SK-N-DZ (cell line): Measurements from ENCODE around the gene PLXNA4.

Source experiments
- DNase-seq: peaks from one replicate; pipeline ENCODE4 v3.0.0-alpha.2; 2015; ENCODE audit warnings: low spot score

The PLXNA4 gene

GRCh38 chr7:132248841-132249240, 327.4 kb downstream of the PLXNA4 start:
- DNase-seq, result no peak

DNA sequence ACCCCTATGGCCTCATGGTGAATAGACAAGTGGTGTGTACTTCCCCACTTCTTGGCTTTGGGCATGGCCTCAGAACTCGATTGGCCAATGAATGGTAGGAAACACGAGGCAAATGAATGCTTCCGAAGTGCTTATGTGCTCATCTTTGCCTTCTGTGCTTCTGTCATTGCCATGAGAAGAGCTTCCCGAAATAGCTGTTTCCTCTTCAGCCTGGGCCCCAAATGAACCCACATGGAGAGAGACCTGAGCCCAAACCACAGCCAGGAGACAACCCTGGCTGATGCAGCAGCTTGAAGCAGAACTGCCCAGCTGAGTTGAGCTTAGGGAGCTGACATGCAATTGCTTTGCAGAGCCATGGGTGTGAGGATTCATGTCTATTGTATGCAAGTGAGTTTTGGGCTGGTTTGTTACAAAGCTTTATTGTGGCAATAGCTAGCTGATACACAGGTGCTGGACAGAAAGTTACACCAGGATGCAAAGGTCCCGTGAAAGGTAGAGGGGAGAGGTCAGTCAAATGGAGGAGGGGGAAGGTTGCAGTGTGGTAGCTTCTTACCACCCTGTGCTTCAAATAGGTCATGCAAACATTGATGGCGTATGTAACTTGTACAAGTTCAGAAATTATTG, 328.2 kb downstream of the PLXNA4 start:
- DNase-seq, result no peak

DNA sequence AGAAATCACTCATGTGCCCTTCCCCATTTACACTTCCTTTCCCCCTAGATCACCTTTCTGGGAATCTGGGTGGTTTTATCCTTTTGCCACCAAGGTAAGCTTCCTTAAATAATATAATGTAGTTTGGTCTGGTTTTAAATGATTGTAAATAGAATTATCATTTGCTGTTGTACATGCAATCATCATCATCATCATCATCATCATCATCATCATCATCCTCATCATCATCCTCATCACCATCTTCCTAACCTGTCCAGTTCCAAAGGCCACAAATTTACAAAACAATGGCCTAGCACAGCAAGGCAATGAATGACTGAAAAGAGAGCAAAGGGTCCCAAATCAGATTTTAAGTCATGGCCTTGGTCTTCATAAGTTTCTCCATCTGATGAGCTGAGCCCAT, 329.7 kb downstream of the PLXNA4 start:
- DNase-seq, result no peak

DNA sequence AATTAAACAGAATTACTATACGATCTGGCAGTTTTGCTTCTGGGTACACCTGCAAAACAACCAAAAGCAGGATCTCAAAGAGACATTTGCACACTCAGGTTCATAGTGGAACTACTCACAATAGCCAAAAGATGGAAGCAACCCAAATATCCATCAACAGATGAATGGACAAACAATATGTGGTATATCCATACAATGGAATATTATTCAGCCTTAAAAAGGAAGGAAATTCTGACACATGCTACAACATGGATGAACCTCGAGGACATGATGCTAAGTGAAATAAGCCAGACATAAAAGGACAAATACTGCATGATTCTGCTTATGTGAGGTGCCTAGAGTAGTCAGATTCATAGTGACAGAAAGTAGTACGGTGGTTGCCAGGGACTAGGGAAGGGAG, 330.7 kb downstream of the PLXNA4 start:
- no peak for DNase-seq

DNA sequence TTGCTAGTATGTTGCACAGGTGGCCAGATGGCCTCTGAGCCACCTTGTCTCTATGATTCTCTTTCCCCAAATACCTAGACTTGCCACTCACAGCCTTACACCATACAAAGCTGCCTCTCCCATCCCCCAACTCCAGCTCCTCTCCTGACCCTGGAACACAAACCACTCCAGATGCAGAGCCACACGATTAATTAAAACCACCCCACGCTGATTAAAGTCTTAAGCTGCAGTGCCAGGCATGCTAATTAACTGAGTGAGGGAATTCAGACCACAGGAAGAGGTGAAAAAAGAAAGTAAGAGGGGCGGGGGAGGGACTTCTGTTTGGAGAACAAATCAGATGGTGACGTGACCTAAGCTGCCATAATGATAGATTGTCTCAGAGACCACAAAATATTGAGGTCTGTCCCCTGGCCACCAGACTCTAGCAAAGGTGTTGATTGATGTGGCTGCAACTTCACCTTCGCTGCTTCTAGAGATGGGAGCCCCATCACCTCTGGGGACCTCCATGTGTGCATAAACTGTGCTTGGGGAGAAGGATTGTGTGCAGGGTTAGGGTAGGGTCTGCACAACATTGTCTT, 331.3 kb downstream of the PLXNA4 start:
- DNase-seq, result no peak

- DNase-seq, result no peak
These were observed 332.8 kb downstream of the PLXNA4 start for GRCh38 chr7:132243463-132243862.

- no peak for DNase-seq
These were observed 333.2 kb downstream of the PLXNA4 start for GRCh38 chr7:132243051-132243450.

DNA sequence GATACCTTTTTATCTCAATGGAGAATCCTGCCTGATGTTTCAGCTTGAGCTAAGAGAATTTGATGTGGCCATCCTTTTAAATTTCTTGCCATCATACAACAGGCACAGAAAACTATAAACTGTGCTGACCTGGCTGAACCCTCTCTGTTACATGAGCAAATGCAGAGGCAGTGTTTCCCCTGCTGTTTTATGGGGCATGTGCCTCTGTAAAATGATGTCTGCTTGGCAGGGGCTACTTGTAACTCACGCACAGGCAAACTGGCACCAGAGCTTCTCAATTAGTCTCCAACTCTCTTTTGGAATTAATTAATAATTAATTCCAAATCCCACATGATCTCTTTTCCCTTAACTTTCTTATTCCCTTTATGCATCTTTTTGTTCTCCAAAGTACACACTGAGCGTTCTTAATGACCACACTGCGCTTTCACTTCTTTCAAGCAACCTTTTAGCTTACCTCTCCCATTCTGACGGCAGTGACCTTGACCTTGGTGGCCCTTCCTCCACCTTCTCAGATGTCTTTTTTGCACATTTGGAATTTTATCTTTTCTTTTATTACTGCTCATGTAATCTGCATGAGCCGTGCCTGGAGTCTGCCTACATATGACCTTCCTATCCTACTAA, 334.0 kb downstream of the PLXNA4 start:
- DNase-seq, result no peak

DNA sequence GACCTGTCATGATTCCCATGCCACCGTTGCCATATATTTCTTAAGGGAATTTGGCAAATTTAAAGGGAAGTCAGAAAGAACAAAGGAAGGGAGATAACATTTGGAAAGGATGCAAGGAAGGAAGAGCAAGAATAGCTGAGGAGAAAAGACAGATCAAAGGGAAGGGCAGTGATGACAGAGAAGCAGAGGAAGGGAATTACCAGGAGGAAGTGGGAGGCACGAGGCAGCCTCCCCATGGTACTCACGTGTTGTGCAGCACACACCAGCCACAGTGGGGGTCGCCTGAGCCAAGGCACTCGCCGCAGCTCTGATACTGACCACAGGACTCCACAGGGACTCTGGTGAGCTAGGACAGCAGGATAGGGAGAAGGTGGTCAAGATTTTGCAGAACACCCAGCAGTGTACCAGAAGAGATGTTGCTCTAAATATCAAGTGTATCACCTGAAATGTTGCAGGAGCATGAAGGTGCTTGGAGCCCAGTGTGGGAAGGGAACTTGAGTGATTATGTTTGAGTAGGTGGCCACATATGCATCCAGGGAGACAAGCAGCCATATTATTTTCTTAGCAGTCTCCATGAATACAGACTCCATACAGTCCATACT, 335.3 kb downstream of the PLXNA4 start:
- DNase-seq, result no peak

DNA sequence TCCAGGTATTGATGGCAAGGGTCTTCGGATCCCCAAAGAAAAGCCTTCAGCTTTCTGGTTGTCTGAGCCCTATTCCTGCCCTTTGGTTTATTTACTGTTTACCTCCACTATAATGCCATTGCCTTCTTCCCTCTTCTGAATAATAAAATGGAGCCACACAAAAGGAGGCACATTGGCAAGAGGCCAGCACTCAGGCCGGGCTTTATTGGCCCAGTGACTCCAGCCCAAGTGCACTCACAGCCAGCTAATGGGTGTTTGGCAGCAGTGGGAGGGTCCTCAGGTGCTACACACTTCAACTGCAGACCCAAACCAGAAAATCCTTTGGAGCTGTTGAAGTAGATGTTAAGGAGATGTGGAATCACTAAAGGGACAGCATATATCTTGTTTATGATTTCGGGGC, 336.0 kb downstream of the PLXNA4 start:
- DNase-seq, result no peak

DNA sequence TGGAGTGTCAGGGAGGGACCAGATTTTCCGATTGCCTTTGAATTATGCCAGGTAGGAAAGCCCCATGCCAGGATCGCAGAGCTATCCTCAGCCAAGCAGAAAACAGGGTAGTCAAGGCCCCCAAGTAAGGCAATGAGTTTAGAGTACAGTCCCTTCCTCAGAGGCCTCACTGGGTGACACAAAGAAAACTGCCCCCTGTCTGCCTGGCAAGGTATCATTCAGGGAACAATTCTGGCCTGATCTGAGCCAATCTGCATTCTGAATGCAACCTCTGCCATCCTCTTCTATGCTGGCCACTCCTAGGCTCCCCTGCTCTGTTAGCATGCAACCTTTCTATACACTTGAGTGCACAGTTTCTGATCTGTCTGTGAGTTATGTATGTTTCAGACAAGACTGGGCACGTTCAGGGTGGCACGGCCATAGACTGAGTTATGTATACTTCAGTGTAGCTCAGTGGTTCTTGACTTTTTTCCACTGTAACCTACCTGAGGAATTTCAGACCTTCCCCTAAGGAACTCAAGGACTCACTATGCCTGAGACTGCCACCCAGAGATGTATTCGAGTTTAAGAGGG, 336.8 kb downstream of the PLXNA4 start:
- no peak for DNase-seq

DNA sequence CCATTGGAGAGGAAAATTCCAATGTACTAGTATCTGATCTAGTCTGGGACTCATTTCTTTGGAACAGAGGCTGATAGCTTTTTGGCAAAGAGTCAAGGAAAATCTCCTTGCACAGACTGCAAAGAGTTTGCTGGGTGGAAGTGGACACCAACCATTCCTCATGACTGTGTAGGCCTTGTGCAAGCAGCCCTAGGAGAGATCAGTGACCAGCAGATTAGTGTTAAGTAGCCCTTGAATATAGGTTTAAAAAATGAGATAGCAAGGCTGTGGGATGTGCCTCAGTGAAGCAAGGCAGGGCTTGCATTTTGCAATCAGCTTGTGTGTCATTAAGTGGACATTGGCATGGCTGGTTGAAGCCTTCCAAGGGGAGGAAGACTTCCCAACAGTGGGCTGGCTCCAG, 341.6 kb downstream of the PLXNA4 start:
- DNase-seq, result no peak

DNA sequence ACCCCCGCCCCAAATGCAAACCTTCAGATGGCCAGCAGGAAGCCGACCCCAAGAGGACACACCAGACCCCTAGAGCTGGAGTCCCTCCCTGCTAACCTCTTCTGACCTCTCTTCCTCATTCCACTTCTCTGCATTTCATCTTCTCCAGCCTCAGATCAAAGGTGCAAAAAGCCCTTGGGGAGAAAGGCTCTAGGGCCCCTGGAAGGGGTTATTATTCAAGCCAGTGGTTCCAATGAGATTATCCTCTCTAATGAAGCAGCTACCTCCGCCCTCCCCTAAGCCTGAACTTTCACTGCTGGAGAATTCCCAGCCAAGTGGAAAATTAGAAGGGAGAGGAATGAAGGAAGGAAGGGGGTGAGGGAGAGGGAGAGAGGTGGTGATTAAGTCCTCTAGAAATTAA, 343.9 kb downstream of the PLXNA4 start:
- no peak for DNase-seq

DNA sequence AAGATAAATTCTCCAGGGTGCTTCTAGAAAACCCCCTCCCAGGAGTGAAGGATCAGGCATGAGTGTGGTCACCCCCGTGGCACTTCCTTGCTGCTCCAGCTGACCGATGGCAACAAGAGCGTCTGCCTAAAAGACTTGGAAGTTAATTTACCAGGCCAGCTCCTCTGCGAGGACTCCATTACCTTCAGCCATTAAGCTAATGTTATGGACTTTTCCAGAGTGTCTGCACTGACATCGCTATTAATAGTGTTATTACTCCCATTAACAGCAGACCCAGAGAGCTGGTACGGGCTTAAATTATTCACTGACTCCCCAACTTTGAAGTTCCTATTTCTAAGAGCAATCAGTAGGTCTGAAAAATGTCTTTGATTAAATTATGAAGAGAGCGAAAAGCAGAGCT, 345.8 kb downstream of the PLXNA4 start:
- DNase-seq, result no peak

DNA sequence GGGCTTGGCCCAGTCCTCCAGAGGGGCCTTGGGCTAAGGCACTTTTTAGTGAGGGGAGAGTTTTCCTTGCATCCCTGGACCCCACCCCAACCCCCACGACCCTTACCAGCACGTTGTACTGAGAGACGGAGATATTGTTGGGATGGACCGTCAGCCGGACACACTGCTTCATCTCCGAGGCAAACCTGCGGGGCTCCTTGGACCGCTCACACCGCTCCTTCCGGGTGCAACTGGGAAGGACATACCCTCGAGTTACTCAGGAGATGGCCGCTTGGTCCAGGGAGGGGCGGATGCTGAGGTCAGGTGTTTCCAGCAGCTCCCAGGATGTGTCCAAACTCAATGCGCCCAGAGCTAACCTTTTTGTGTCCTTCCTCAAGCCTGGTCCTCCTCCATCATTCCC, 348.0 kb downstream of the PLXNA4 start:
- DNase-seq, result no peak

- no peak for DNase-seq
These were observed 349.3 kb downstream of the PLXNA4 start for GRCh38 chr7:132226957-132227290.

DNA sequence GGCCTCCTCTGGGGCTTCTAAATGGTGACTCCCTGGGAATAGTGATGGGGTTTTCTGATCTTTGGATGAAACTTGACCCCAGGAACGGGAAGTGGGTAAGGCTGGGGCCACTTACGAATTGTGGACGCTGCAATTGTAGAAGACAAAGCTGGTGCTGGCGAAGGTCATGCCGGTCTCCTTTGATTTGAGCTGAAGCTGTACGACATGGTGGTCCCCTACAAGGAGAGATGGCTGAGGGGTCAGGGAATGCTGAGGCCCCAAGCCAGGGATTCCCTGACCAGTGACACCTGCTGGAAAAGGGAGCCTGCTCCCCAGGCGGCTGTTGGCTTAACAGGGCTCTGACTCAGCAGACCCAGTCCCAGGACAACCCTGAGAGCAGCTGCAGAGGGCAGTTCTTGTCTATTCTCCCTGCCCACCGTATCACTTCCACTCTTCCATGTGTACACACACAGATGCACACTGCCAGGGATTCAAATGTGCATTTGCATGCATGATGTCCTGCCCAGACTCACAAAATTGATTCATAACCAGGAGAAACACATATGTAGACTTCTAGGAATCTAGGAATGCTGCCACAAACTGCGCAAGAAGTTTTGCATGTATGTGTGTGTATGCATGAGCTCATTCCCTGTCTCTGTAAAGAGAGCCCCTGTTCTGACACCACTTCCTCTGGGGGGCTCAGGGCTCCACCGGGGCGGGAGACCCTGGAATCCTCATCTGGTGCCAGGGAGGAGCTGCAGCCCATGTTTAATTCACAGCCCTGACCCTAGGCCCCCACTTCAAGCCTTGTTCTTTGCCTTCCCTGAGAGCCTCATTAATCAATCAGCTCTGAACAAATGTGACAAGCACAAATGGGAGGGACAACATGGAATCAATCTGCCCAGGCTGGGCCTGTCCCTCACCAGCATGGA, 350.0 kb downstream of the PLXNA4 start:
- peak; percentile 18 for DNase-seq

DNA sequence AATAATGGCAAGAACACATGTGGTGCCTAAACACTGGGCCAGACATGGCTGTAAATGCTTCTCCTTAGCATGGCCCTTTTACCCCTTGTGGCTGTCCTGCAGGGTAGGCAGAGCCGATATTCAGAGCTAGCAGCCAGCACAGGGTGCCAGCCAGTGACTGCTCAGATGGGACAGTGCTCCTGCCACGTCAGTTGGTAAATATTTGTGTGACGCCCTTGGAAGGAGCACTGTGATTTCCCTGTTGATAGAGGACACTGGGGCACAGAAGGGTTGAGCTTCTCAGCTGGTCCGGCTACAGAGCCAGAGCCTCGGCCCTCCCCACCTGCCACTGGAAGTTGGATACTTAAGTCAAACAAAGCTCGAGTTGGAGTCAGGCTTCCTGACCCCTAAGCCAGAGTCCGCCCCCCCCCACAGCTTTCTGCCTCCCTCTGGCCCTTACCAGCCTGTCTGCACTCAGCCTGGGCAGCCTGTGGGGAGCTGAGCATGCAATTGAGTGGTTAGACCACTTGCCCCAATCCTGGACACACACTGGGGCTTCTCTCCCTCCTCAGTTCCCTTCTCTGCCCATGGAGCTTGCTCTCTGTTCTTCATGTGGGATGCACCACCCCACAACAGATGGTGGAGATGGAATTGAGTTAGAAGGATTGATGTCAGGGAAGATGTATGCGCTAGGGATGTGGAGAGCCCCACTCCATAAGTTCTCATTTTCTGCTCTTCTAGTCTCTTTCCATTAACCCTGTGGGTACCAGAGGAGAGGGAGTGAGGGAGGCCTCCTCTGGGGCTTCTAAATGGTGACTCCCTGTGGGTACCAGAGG, 350.8 kb downstream of the PLXNA4 start:
- DNase-seq, result peak; percentile 69

DNA sequence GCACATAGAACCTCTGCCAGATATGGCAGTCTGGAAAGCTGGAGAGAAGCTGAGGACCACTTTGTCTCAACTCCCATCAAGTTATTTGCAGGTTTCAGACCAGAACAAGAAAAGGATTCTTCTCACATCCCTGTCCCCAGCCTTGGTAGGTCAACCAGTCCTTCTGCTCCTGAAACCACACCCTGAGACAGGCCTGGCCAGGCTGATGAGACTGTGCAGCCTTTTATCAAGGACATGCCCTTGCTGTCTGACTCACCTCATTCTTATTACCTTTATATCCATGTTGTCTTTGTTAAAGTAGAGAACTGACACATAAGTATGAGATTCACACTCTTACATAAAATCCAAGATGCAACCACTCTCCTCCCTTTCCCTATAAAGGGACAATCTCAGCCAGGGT, 354.9 kb downstream of the PLXNA4 start:
- DNase-seq, result no peak

DNA sequence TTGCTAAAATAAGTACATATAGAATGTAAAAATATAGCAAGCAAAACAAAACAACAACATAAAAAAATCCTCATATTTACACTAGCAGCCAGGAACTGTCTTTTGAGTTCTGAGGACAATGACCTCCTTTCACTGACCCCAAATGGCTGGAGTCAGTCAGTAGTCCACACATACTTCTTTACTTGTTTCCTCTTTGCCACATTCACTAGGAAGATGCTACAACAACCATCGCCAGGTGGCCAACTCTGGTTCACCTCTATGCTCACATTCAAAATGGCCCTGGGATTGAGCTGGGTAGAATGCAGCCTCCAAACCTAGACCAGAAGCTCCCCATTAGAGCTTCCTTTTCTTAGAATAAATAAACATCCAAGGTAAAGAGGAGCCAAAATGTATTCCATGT, 356.2 kb downstream of the PLXNA4 start:
- DNase-seq, result no peak

- no peak for DNase-seq
These were observed 357.4 kb downstream of the PLXNA4 start for GRCh38 chr7:132218876-132219275.
